NOMO-1 (cell line): Measurements from ENCODE around the gene ARSG.
"Not testable (repeated sequence)": the region's sequence is repeated elsewhere in the genome, so short reads cannot be mapped to it uniquely, and the experiment has no call there.

Experiments
- DNase-seq, 2 experiments: peaks; one replicate each; lab custom pipeline; 2025; ENCODE audit not compliant: unreplicated experiment in 2 of 2; lab: John Stamatoyannopoulos, UW

ARSG gene

GRCh38 chr17:68365469-68365868 lies 74.2 kb downstream of the ARSG start:
- no peak for DNase-seq

- DNase-seq = no peak
Observed at GRCh38 chr17:68368387-68368786, 77.1 kb downstream of the ARSG start.

GRCh38 chr17:68375566-68375965 lies 84.3 kb downstream of the ARSG start:
- no peak for DNase-seq

- DNase-seq = not testable (repeated sequence)
Observed at GRCh38 chr17:68376178-68376577, 84.9 kb downstream of the ARSG start.

GRCh38 chr17:68377771-68378267 lies 86.5 kb downstream of the ARSG start:
- DNase-seq = no peak

- no peak for DNase-seq
Observed at GRCh38 chr17:68378268-68379176, 87.2 kb downstream of the ARSG start.

- DNase-seq = no peak
Observed at GRCh38 chr17:68379177-68379510, 87.8 kb downstream of the ARSG start.

- DNase-seq = no peak
Observed at GRCh38 chr17:68379692-68380677, 88.7 kb downstream of the ARSG start.

GRCh38 chr17:68381076-68381900 lies 90.0 kb downstream of the ARSG start:
- peak in 1 of 2 experiments; percentile 21 for DNase-seq

- no peak for DNase-seq
Observed at GRCh38 chr17:68382582-68383085, 91.3 kb downstream of the ARSG start.

- no peak for DNase-seq
Observed at GRCh38 chr17:68383120-68383442, 91.8 kb downstream of the ARSG start.

GRCh38 chr17:68383443-68384321 lies 92.4 kb downstream of the ARSG start:
- peak; percentile 72 to 79 for DNase-seq

GRCh38 chr17:68384471-68384870 lies 93.2 kb downstream of the ARSG start:
- DNase-seq = peak in 1 of 2 experiments; percentile 17

- no peak for DNase-seq
Observed at GRCh38 chr17:68384941-68385340, 93.6 kb downstream of the ARSG start.

- DNase-seq = no peak
Observed at GRCh38 chr17:68385490-68386215, 94.4 kb downstream of the ARSG start.

GRCh38 chr17:68387435-68388218 lies 96.3 kb downstream of the ARSG start:
- DNase-seq = no peak

- DNase-seq = no peak
Observed at GRCh38 chr17:68389041-68389440, 97.7 kb downstream of the ARSG start.
